Tibial nerve (tissue), 3 donors: ENCODE measurements around the gene STX8.

ENCODE experiments used
- POLR2A ChIP-seq, 2 donors: fragments of 450-650 bp; IDR thresholded peaks; one replicate each; pipeline ENCODE4 v1.6.1; 2017; ENCODE audit warnings: antibody characterized with exemption in 2 of 2, mild to moderate bottlenecking in 2 of 2, moderate library complexity in 2 of 2
- TF ChIP-seq, protein P1 (sequence below), 5 experiments: fragments of 200-600 bp in 3 of 5; fragments of 450-650 bp in 2 of 5; sonication (generic) in 3 of 5; IDR thresholded peaks; one replicate each; pipeline ENCODE4 v1.5.1; 2016 to 2019; ENCODE audit warnings: antibody characterized with exemption in 5 of 5, mild to moderate bottlenecking in 3 of 5, moderate library complexity in 2 of 5

DNA sequence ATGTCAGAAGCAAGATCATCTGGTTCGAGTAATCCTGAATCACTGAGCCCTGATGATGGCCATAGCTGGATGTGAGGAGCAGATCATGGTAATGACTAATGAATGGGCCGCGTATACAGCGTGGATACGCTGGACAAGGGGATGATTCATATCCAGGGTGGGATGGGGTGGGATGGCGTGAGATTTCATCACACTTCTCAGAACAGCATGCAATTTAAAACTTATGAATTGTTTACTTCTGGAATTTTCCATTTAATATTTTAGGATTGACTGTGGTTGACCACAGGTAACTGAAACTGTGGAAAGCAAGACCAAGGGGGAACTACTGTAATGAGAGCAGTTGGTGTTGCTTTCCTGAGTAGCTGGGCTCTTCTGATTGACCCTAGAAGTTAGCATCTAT, 225.5 kb downstream of the STX8 start:
- TF ChIP-seq POLR2A (IDR thresholded peaks at IDR 0.05) = no peak
- TF ChIP-seq, protein P1, sequence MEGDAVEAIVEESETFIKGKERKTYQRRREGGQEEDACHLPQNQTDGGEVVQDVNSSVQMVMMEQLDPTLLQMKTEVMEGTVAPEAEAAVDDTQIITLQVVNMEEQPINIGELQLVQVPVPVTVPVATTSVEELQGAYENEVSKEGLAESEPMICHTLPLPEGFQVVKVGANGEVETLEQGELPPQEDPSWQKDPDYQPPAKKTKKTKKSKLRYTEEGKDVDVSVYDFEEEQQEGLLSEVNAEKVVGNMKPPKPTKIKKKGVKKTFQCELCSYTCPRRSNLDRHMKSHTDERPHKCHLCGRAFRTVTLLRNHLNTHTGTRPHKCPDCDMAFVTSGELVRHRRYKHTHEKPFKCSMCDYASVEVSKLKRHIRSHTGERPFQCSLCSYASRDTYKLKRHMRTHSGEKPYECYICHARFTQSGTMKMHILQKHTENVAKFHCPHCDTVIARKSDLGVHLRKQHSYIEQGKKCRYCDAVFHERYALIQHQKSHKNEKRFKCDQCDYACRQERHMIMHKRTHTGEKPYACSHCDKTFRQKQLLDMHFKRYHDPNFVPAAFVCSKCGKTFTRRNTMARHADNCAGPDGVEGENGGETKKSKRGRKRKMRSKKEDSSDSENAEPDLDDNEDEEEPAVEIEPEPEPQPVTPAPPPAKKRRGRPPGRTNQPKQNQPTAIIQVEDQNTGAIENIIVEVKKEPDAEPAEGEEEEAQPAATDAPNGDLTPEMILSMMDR (IDR thresholded peaks at IDR 0.05) = no peak
